ENCODE data around the gene SMCR8.
"Not testable (repeated sequence)": the region's sequence is repeated elsewhere in the genome, so short reads cannot be mapped to it uniquely, and the experiment has no call there.

SMCR8 gene

GRCh38 chr17:18319604-18320256, 4.6 kb downstream of the SMCR8 start:
- no peak for DNase-seq

DNA sequence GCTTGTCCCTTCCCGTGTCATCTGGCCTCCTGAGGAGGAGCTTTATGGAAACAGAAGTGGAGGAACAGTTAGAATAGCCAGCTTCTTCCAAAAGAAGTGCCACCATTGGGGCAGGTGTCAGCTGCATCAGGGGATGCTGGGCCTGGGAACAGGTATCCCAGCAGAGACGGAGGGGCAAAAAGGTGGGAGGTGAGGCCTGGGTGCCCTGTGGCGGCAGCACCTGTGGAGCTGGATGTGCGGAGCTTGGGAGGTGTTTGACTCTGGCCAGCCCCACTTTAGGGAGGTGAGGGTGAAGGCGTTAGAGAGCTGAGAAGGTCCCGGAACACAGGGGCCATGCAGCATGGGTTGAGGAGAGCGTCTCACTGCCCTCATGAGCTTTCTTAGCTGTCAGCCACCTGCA, 5.2 kb downstream of the SMCR8 start:
- no peak for DNase-seq

DNA sequence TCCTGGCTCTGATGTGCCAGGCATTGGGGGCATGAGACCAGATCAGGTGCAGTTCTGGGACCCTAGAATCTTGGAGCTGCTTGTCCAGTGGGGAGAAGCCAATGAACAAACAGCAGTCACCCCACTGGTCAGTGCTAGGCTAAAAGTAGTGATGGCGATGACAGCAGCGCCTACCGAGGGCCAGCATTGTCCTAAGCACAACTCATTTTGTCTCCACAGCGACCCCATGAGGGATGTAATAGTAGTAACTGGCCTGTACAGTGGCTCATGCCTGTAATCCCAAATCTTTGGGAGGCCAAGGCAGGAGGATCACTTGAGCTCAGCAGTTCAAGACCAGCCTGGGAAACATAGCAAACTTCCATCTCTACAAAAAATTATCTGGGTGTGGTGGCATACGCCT, 6.2 kb downstream of the SMCR8 start:
- peak; percentile 1 for DNase-seq

DNA sequence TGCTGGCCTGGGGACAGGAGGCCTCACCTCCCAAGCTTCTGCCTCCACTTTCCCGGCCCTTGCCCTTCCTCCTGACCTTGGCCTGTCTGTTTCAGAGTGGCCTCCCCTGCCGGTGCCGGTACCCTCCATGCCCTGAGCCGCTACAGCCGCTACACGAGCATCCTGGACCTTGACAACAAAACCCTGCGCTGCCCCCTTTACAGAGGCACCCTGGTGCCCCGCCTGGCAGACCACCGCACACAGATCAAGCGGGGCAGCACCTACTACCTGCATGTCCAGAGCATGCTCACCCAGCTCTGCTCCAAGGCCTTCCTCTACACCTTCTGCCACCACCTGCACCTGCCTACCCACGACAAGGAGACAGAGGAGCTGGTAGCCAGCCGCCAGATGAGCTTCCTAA, 7.4 kb downstream of the SMCR8 start:
- no peak for DNase-seq

DNA sequence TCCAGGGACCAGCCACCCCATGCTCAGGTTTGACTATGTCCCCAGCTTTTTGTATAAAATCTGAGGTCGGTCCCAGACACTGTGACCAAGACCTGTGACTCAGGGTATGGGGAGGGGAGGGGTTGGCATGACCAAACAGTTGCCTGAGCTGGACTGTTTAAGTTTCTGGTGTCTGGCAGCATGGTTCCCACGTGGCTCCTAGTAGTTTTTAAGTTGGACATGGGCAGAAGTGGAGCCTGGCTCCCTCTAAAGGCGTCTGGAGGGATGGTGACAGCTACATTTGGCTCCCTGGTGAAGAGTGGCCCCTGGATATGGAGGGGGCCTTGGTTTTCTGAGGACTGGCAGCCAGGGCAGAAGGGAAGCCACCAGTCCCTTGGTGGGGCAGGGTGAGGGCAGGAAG, 7.9 kb downstream of the SMCR8 start:
- no peak for DNase-seq

DNA sequence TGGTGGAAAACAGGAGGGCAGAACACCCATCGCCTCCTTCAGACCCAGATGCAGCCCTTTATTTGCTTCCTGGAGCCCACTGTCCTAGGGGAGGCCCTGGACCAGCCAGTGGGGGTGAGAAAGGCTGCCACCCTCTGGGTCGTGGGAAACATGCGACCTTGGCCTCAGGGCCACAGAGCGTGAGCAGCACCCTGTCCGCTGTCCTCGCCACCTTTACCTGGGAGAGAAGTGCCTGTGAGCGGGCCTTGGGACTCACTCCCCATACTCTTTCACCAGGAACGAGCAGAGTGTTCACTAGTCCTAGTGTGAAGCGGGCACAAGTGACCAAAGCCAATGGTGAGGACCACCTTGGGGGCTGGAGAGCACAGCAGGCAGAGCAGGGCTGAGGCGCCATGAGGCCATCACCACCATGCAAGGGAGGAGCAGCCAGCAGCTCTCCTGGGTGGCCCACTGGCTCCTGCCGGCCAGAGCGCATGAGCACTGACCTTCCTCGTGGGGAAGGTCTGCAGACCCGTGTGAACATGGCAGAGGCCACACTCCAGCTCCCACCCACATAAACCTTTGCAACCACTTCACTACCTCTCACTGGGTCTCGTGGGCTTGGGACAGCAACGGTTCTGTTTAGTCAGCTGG, 8.5 kb downstream of the SMCR8 start:
- DNase-seq: no peak

DNA sequence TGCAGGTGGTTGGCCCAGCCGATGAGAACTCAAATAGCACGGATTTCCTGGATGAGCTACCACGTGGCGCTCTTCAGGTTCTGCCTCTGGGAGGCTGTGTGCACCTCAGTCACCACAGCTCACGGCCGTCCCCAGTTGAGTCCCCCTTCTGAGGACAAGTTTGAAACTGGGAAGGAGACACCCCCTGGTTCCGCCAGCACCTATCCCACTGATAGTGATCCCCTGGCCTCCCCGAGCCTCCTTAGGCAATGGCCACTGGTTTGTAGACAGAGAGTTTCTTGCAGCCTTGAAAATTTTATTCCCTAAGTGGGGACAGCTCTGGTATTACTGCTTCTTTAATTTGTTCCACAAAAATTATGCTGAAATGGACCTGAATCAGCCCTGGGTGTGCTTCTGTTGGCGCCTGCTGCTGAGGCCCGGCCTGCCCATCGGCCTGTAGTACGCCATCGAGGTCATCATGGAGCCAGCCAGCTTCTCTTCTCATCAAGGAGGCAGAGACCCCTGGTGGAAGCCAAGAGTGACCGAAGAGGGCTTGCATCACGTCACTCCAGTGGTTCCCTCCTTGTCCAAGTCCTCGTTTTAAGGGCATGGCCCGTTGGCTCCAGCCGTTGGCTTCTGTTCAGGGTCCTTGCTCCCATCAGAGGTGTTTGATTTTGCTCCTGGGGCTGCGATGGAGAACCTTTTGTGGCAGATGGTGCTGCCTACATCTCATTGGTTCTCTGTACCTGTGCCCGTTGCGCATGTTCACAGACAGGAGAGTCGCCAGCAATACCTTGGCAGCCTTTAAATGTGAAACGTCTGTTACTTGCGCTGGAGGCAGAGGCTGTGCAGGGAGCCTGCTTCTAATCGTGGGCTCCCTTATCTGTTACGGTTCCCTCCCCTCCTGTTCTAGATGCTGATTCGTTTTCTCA, 9.3 kb downstream of the SMCR8 start:
- DNase-seq: no peak

- DNase-seq: no peak
These were observed 10.9 kb downstream of the SMCR8 start for GRCh38 chr17:18326039-18326438.

GRCh38 chr17:18326572-18326971, 11.5 kb downstream of the SMCR8 start:
- DNase-seq: no peak

GRCh38 chr17:18327093-18327492, 12.0 kb downstream of the SMCR8 start:
- no peak for DNase-seq

- DNase-seq: no peak
These were observed 12.5 kb downstream of the SMCR8 start for GRCh38 chr17:18327556-18327955.

DNA sequence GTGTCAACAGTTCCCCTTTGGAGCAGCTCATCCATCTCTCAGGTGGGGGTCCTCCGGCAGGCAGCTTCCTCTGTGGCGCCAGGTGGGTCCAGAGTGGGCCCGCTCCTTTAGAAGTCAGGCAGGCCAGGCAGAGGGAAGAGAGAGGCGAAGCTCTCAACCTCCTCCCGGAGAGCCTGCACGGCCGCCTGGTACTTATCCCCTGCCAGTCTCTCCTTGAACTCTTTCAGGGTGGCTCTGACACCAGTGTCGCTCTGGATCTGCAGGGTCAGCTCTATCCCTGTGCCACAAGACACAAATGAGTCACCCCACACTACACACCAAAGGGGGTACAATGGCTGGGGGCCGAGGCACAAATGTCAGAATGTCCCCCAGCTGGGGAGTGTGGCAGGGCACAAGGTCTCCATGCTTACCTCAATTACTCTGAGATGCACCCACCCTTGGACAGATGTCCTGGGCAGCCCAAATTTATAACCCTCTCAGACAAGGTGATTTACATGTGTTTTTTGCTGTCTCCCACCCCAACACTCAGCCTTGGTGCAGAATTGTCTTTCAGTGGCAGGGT, 13.6 kb downstream of the SMCR8 start:
- no peak for DNase-seq

DNA sequence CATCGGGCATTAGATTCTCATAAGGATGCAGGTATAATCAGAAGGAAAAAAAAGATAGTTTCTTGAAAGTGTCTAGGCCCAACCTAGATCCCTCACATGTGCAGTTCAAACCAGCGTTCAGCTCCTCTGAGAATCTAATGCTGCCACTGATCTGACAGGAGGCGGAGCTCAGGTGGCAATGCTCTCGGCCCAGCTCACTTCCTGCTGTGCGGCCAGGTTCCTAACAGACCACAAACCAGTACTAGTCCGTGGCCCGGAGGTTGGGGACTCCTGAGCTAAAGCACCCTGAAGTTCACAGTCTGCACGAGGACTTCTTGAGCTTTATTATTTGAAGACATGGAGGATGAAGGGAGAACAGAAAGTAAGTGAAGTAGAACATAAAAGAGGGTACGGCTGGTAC, 16.8 kb downstream of the SMCR8 start:
- DNase-seq: no peak

DNA sequence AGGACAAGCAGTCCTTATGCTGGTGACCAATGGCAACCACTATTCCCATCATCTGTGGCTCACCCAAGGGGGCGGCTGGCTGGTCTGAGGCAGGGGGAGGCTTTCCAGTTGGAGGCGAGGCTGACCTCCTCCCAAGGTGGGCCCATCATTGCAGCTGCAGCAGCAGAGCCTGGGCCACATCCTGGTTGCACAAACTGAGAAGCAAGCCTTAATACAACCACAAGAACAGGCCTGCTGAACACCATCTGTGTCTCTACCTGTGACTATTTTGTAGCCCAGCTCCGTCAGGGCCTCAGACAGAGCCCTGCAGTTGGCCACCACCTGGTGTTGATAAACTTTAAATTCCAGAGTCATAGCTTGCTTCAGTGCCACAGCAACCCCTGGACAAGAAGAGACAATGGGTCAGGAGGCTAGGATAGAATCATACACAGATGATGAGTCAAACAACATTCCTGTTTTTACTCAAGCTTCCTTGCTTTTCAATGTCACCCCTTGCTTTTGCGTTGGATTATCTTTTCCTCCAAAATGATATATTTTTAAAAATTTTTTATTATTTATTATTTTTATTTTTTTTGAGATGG, 17.9 kb downstream of the SMCR8 start:
- no peak for DNase-seq

- DNase-seq: not testable (repeated sequence)
These were observed 23.1 kb downstream of the SMCR8 start for GRCh38 chr17:18338158-18338557.

- DNase-seq: no peak
These were observed 24.8 kb downstream of the SMCR8 start for GRCh38 chr17:18339933-18340332.

DNA sequence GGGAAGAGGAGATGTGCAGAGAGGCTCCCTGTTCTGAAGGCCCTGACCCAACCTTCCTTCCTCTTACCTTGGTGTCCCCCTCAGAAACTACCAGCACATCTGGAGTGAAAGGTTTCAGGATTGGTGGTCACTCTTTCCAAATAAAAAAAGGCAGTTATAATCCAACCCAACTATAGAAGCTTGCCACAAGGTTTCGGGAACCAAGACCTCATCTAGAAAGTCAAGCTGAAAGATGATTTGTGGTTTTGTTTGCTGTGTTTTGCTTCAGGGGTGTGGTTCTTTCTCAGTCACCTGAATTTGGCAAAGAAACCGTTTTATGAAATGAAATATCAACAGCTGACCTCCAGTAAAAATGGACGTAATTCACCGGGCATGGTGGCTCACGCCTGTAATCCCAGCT, 28.9 kb downstream of the SMCR8 start:
- DNase-seq: no peak

DNA sequence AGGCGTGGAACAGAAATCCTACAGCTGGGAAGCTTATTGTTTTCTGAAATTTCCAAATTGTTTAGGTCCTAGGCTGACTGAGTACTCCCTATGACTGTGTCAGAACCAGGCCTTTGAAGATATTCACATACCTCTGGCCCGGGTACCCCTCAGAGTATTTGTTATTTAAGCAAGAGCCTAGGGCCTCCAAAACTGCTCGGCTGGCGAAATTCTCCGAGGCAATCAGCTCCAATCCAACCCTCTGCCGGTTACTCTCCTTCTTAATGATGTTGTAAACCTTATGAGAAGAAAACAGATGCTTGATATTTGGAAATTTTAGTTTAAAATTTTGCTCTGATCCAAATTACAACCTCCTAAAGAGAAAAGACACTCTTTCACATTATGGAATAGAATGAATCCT, 38.4 kb downstream of the SMCR8 start:
- DNase-seq: no peak

GRCh38 chr17:18356624-18357023, 41.5 kb downstream of the SMCR8 start:
- DNase-seq: no peak

DNA sequence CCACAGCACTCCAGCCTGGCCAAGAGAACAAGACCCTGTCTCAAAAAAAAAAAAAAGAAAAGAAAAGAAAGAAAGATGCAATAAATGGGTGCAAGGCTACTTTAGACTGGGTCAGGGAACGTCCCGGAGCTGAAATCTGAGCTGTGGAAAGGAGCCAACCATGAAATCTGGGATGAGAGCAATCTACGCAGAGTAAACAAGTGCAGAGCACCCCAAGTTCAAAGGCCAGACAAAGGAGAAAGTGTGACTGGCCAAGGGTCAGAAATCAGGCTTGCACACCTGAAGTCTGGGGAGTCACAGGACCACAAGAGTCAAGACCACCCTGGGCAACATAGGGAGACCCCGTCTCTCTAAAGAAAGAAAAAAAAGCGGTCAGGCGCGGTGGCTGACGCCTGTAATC, 45.4 kb downstream of the SMCR8 start:
- DNase-seq: no peak

DNA sequence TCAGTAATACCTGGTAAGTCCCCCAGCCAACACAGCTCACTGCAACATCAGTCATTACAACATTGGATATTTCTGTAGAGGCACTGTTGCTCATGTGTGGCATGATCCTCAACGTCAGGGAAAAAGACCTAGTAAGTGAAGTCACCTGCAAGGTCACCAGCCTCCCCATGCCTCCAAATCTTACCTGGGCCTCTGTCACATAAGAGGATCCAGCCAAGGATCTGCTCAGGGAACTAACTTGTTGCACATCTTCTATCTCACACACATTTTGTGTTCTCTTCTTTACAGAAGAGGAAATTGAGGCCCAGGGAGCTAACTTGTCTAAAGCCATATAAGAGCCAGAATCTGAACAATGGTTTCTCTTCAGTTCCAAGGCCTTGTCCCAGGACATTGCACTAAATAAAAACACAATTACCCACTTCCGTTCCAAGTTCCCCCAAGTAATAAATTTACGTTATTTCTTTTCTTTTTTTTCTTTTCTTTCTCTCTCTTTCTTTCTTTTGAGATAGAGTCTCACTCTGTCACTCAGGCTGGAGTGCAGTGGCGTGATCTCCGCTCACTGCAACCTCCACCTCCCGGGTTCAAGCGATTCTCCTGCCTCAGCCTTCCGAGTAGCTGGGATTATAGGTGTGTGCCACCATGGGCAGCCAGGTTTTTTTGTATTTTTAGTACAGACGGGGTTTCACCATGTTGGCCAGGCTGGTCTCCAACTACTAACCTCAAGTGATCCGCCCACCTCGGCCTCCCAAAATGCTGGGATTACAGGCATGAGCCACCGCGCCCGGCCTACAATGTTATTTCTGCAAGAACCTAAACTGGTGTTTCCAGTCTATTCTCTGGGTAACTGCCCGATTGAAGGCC, 47.0 kb downstream of the SMCR8 start:
- DNase-seq: peak; percentile 1

DNA sequence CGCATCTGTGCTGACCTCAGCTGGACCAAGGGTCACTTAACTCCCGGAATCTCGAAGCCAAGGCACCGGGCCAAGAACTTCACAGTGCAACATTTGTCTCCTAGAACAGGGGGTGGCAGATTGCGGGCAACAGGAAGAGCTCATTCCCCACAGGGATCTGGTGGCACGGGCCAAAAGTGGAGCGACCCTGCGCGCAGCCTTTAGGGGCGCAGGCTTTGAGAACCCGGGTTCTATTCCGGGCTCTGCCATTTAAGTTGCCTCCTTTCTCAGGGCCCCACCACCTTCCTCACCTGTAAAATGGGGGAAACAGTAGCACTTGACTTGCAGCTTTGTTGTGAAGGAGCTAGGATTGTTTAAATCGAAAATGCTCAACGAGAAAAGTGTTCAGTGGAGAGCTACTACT, 47.6 kb downstream of the SMCR8 start:
- peak; percentile 24 for DNase-seq

Data from OCI-M1 (cell line).